Measurements from ENCODE around the gene PBX3. TPM values are rescaled to one million over a fixed set of nuclear protein-coding genes. Genes with fewer than 3 reads are reported as not detected.

PBX3 gene
- total RNA-seq, 2 donors from 2014 or later: 37.5 to 46.1 TPM

DNA sequence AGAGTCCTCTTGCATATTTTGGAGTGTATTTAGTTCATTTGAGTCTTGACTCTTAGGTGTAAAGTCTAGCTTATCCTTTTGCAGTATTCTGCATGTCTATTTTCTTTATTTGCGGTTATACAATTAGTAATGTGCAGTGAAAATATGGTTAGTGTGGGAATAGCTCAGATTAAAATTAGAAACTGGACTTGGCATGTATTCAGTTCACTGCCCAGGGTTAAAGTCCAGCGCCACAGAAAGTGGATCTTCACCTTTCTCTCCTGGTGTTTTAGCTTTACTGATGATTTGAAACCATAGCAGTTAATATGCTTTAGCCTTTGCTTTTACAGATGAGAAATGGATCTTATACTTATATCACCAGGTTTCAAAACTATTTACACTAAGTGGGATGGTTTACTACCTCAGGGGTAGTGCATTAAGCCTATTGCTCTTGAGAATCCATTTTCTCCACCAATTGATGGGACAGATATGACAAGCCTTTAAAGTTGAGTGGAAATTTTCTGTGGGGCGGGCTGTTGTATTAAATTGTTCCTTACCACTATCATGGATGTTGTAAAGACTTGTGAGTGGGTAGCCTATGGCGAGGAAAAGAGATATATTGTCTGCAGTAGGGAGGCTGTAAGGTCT, 48.9 kb downstream of the PBX3 start:
- 90 to 93% methylated on average over 3 of the region's 4 CpGs for WGBS, 2 experiments (ENCODE audit: insufficient coverage in 1 of 2, insufficient read length in 1 of 2)
- Mint-ChIP-seq H3K9me3 (no peaks in the 10 kb centered on the region), H3K27ac (no peak overlapping the region), H3K27me3 (ENCODE audit: insufficient read depth) (no peaks in the 10 kb centered on the region), H3K4me1 (no peaks in the 10 kb centered on the region), H3K36me3 (ENCODE audit: low read depth) (peaks cover 4% of the 10 kb centered on the region), H3K4me3 (no peak overlapping the region)
- H3K27ac ChIP-seq (ENCODE audit: low read depth, low read length): no peak overlapping the region
- H3K9ac ChIP-seq (ENCODE audit: extremely low read depth, low read length, poor library complexity, severe bottlenecking): no peak overlapping the region
- H3K9me3 ChIP-seq (ENCODE audit: control insufficient read depth, low read length): no peaks in the 10 kb centered on the region
- TF ChIP-seq, protein P1, sequence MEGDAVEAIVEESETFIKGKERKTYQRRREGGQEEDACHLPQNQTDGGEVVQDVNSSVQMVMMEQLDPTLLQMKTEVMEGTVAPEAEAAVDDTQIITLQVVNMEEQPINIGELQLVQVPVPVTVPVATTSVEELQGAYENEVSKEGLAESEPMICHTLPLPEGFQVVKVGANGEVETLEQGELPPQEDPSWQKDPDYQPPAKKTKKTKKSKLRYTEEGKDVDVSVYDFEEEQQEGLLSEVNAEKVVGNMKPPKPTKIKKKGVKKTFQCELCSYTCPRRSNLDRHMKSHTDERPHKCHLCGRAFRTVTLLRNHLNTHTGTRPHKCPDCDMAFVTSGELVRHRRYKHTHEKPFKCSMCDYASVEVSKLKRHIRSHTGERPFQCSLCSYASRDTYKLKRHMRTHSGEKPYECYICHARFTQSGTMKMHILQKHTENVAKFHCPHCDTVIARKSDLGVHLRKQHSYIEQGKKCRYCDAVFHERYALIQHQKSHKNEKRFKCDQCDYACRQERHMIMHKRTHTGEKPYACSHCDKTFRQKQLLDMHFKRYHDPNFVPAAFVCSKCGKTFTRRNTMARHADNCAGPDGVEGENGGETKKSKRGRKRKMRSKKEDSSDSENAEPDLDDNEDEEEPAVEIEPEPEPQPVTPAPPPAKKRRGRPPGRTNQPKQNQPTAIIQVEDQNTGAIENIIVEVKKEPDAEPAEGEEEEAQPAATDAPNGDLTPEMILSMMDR (conservative IDR thresholded peaks at IDR 0.05): no peak
- no peak overlapping the region for H3K4me3 ChIP-seq (ENCODE audit: low read length)
- no peaks in the 10 kb centered on the region for H3K27me3 ChIP-seq (ENCODE audit: control insufficient read depth, insufficient read depth, low read length, poor library complexity, severe bottlenecking)
- no peak for DNase-seq
- peaks cover 6% of the 10 kb centered on the region for H3K36me3 ChIP-seq (ENCODE audit: control insufficient read depth, insufficient read depth, low read length)
- H3K4me1 ChIP-seq (ENCODE audit: control insufficient read depth, insufficient read depth, low read length): no peaks in the 10 kb centered on the region

DNA sequence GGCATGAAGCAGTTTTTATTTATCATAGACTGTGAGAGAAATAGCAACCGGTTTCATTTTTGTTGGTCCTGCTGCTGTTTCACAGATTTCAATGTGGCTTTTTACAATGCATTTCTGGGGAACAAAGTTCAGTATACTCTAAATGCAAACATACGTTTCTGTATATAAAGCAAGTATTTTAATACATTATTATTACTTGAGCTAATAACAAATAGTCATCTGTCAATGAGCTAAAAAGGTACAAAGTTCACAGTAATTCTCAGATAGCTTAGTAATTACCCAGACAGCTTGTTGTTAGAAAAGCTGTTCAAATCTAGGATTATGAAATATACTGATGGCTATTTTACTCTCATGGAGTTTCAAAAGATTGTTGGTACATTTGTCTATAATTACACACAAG, 50.8 kb downstream of the PBX3 start:
- no peaks in the 10 kb centered on the region for H3K4me1 ChIP-seq (ENCODE audit: control insufficient read depth, insufficient read depth, low read length)
- peaks cover 2% of the 10 kb centered on the region for H3K36me3 Mint-ChIP-seq (ENCODE audit: low read depth)
- no peaks in the 10 kb centered on the region for H3K4me1 Mint-ChIP-seq
- 94 to 100% methylated on average over 1 of the region's 2 CpGs for WGBS, 2 experiments (ENCODE audit: insufficient coverage in 1 of 2, insufficient read length in 1 of 2)
- H3K36me3 ChIP-seq (ENCODE audit: control insufficient read depth, insufficient read depth, low read length): peaks cover 14% of the 10 kb centered on the region
- no peak overlapping the region for H3K4me3 Mint-ChIP-seq
- H3K27me3 ChIP-seq (ENCODE audit: control insufficient read depth, insufficient read depth, low read length, poor library complexity, severe bottlenecking): no peaks in the 10 kb centered on the region
- no peaks in the 10 kb centered on the region for H3K9me3 ChIP-seq (ENCODE audit: control insufficient read depth, low read length)
- no peaks in the 10 kb centered on the region for H3K9me3 Mint-ChIP-seq
- no peak overlapping the region for H3K27ac Mint-ChIP-seq
- no peak overlapping the region for H3K9ac ChIP-seq (ENCODE audit: extremely low read depth, low read length, poor library complexity, severe bottlenecking)
- DNase-seq: no peak
- TF ChIP-seq, protein P1 (conservative IDR thresholded peaks at IDR 0.05): no peak
- H3K27me3 Mint-ChIP-seq (ENCODE audit: insufficient read depth): no peaks in the 10 kb centered on the region
- no peak overlapping the region for H3K4me3 ChIP-seq (ENCODE audit: low read length)
- H3K27ac ChIP-seq (ENCODE audit: low read depth, low read length): no peak overlapping the region

DNA sequence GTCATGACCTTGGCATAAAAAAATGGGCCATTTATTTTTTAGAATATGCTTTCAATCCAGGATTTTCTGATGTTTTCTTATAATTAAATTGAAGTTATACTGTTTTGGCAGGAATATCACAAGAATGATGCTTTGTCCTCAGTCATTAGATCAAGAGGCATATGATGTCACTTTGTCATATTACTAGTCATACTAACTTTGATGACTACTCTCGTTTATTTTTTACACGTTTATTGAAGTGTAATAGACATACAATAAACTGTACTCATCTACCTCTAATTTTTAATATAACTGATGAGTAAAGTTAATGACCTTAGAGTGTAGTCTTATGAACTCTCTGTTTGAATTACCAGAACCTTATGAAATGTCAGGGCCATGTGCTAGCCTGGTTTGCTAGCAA, 56.4 kb downstream of the PBX3 start:
- H3K9me3 ChIP-seq (ENCODE audit: control insufficient read depth, low read length): no peaks in the 10 kb centered on the region
- Mint-ChIP-seq H3K27ac (no peak overlapping the region), H3K4me1 (no peaks in the 10 kb centered on the region), H3K36me3 (ENCODE audit: low read depth) (peaks cover 2% of the 10 kb centered on the region), H3K4me3 (no peak overlapping the region), H3K27me3 (ENCODE audit: insufficient read depth) (no peaks in the 10 kb centered on the region), H3K9me3 (no peaks in the 10 kb centered on the region)
- TF ChIP-seq, protein P1 (conservative IDR thresholded peaks at IDR 0.05): no peak
- H3K36me3 ChIP-seq (ENCODE audit: control insufficient read depth, insufficient read depth, low read length): peaks cover 14% of the 10 kb centered on the region
- H3K27me3 ChIP-seq (ENCODE audit: control insufficient read depth, insufficient read depth, low read length, poor library complexity, severe bottlenecking): no peaks in the 10 kb centered on the region
- no peak overlapping the region for H3K9ac ChIP-seq (ENCODE audit: extremely low read depth, low read length, poor library complexity, severe bottlenecking)
- DNase-seq: no peak
- H3K4me3 ChIP-seq (ENCODE audit: low read length): no peak overlapping the region
- no peaks in the 10 kb centered on the region for H3K4me1 ChIP-seq (ENCODE audit: control insufficient read depth, insufficient read depth, low read length)
- WGBS, 2 experiments (ENCODE audit: insufficient coverage in 1 of 2, insufficient read length in 1 of 2): 100% methylated on average over 2 of the region's 2 CpGs; no CpG with 5 or more reads in 1 of the 2 experiments
- no peak overlapping the region for H3K27ac ChIP-seq (ENCODE audit: low read depth, low read length)
